A673 (cell line): Measurements from ENCODE around the gene KANSL1. TPM values are rescaled to one million over a fixed set of nuclear protein-coding genes. Genes with fewer than 3 reads are reported as not detected.
"Not testable (repeated sequence)": the region's sequence is repeated elsewhere in the genome, so short reads cannot be mapped to it uniquely, and the experiment has no call there.

Experiments
- BruUV-seq: library from RNA; stranded (reverse); fragments of 400-500 nt; replicated peaks from 2 replicates; lab custom pipeline; 2021; lab: Mats Ljungman, UMichigan
- CTCF ChIA-PET: fragments of 300-600 bp; sonication (Branson Sonifier 250); formaldehyde crosslinking; loops from one replicate; lab custom pipeline; 2022; ENCODE audit warnings: antibody characterized with exemption; lab: Charles Lee
- POLR2A ChIA-PET: fragments of 300-600 bp; sonication (Branson Sonifier 250); formaldehyde crosslinking; loops from one replicate; lab custom pipeline; 2022; ENCODE audit warnings: antibody characterized with exemption; ENCODE audit not compliant: low non-redundant PET; lab: Charles Lee
- DNase-seq: peaks from one replicate; pipeline ENCODE4 v3.0.0-alpha.2; 2015; ENCODE audit warnings: low spot score
- H3K27ac ChIP-seq: fragments of 200-600 bp; sonication (generic); 2 replicates; pipeline ENCODE4 v1.5.1; 2016; ENCODE audit warnings: mixed run types, low read depth, mild to moderate bottlenecking, mixed read lengths, antibody characterized with exemption, low read length; ENCODE audit not compliant: poor library complexity, severe bottlenecking
- H3K27me3 ChIP-seq: fragments of 200-600 bp; sonication (generic); replicated peaks from 2 replicates; pipeline ENCODE4 v1.6.1; 2017; ENCODE audit warnings: mixed run types, low read depth, mild to moderate bottlenecking, mixed read lengths, antibody characterized with exemption, low read length; ENCODE audit not compliant: insufficient read depth, poor library complexity
- H3K36me3 ChIP-seq: fragments of 200-600 bp; sonication (generic); 2 replicates; pipeline ENCODE4 v1.6.1; 2016; ENCODE audit warnings: mixed run types, mild to moderate bottlenecking, mixed read lengths, antibody characterized with exemption, low read length; ENCODE audit not compliant: insufficient read depth, poor library complexity, severe bottlenecking
- H3K4me1 ChIP-seq: fragments of 200-600 bp; sonication (generic); 2 replicates; pipeline ENCODE4 v1.6.1; 2017; ENCODE audit warnings: mixed run types, mild to moderate bottlenecking, mixed read lengths, antibody characterized with exemption, low read length; ENCODE audit not compliant: insufficient read depth, poor library complexity, severe bottlenecking
- H3K4me3 ChIP-seq: fragments of 200-600 bp; sonication (generic); 2 replicates; pipeline ENCODE4 v1.5.1; 2016; ENCODE audit warnings: low read depth, mixed run types, mild to moderate bottlenecking, mixed read lengths, low read length; ENCODE audit not compliant: poor library complexity, severe bottlenecking
- H3K9me3 ChIP-seq: fragments of 200-600 bp; sonication (generic); 2 replicates; pipeline ENCODE4 v1.6.1; 2016; ENCODE audit warnings: mixed run types, low read depth, mild to moderate bottlenecking, mixed read lengths, antibody characterized with exemption, low read length; ENCODE audit not compliant: poor library complexity, severe bottlenecking
- EZH2 ChIP-seq: fragments of 200-600 bp; sonication (generic); IDR thresholded peaks from 2 replicates; pipeline ENCODE4 v1.6.1; 2017; ENCODE audit warnings: borderline replicate concordance, low read depth, mild to moderate bottlenecking, mixed read lengths, antibody characterized with exemption, low read length; ENCODE audit not compliant: poor library complexity, severe bottlenecking
- intact Hi-C: fragments of 100-400 bp; cut with micrococcal nuclease; formaldehyde crosslinking; loops from one replicate; pipeline ENCODE4 v1.10.0; 2022; ENCODE audit not compliant: unreplicated experiment
- total RNA-seq: library from RNA; stranded (reverse); gene quantifications from 2 replicates; pipeline ENCODE4 v1.2.3, GENCODE V29; 2021
- TF ChIP-seq, protein P1 (sequence below): fragments of 300-800, 200-600 bp; sonication (generic); conservative IDR thresholded peaks from 2 replicates; pipeline ENCODE4 v1.5.1; 2017; ENCODE audit warnings: low read depth, mild to moderate bottlenecking, antibody characterized with exemption, low read length, moderate library complexity, mixed read lengths

The KANSL1 gene
- total RNA-seq, 1 experiment from 2014 or later, result 64.9 TPM

GRCh38 chr17:46089389-46089965 lies 103.8 kb downstream of the KANSL1 start:
- H3K27ac ChIP-seq, result no peak overlapping the region
- H3K27me3 ChIP-seq, result no peaks in the 10 kb centered on the region
- no TSS peak for BruUV-seq
- intact Hi-C loops, result no loop called here
- no peaks in the 10 kb centered on the region for H3K36me3 ChIP-seq
- no peak for TF ChIP-seq EZH2
- ChIA-PET CTCF (no interaction called here), POLR2A (no interaction called here)
- H3K4me1 ChIP-seq, result no peaks in the 10 kb centered on the region
- H3K4me3 ChIP-seq, result no peak overlapping the region
- H3K9me3 ChIP-seq, result no peaks in the 10 kb centered on the region
- no peak for DNase-seq

GRCh38 chr17:46088595-46088994 lies 104.6 kb downstream of the KANSL1 start:
- no peaks in the 10 kb centered on the region for H3K36me3 ChIP-seq
- no peaks in the 10 kb centered on the region for H3K27me3 ChIP-seq
- no peaks in the 10 kb centered on the region for H3K4me1 ChIP-seq
- intact Hi-C loops, result no loop called here
- DNase-seq, result no peak
- CTCF ChIA-PET, result no interaction called here
- H3K4me3 ChIP-seq, result no peak overlapping the region
- POLR2A ChIA-PET, result no interaction called here
- TF ChIP-seq, protein P1, sequence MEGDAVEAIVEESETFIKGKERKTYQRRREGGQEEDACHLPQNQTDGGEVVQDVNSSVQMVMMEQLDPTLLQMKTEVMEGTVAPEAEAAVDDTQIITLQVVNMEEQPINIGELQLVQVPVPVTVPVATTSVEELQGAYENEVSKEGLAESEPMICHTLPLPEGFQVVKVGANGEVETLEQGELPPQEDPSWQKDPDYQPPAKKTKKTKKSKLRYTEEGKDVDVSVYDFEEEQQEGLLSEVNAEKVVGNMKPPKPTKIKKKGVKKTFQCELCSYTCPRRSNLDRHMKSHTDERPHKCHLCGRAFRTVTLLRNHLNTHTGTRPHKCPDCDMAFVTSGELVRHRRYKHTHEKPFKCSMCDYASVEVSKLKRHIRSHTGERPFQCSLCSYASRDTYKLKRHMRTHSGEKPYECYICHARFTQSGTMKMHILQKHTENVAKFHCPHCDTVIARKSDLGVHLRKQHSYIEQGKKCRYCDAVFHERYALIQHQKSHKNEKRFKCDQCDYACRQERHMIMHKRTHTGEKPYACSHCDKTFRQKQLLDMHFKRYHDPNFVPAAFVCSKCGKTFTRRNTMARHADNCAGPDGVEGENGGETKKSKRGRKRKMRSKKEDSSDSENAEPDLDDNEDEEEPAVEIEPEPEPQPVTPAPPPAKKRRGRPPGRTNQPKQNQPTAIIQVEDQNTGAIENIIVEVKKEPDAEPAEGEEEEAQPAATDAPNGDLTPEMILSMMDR, result no peak
- no peak for TF ChIP-seq EZH2
- H3K9me3 ChIP-seq, result no peaks in the 10 kb centered on the region
- H3K27ac ChIP-seq, result no peak overlapping the region
- no TSS peak for BruUV-seq

- DNase-seq, H3K27ac ChIP-seq, H3K9me3 ChIP-seq, BruUV-seq, H3K36me3 ChIP-seq, H3K4me1 ChIP-seq, CTCF ChIA-PET, intact Hi-C loops, H3K4me3 ChIP-seq, H3K27me3 ChIP-seq: not testable (repeated sequence)
- POLR2A ChIA-PET, result interaction anchor here (0.8 kb wide), 1 partner anchor 214 kb away, joined by 5 read pairs; no protein-coding TSS in a partner anchor
Measured at GRCh38 chr17:46087871-46088270, 105.4 kb downstream of the KANSL1 start.

DNA sequence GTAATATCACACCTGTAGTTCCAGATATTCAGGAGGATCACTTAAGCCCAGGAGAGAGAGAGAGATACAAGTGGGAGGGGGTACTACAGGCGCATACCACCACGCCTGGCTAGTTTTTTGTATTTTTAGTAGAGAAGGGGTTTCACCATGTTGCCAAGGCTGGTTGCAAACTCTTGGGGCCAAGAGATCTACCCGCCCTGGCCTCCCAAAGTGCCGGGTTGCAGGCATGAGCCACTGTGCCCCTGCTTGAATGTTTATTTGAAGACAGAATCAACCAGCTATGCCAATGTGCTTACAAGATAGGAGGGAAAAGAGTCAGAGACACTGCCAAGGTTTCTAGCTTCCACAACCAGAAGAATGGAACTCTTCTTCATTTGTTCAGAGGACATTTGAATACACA lies 106.4 kb downstream of the KANSL1 start:
- Histone ChIP-seq H3K27ac (no peak overlapping the region), H3K9me3 (no peaks in the 10 kb centered on the region), H3K4me3 (no peak overlapping the region), H3K36me3 (no peaks in the 10 kb centered on the region), H3K27me3 (no peaks in the 10 kb centered on the region), H3K4me1 (no peaks in the 10 kb centered on the region)
- CTCF ChIA-PET, result no interaction called here
- no TSS peak for BruUV-seq
- TF ChIP-seq, protein P1, result no peak
- no peak for TF ChIP-seq EZH2
- DNase-seq, result no peak
- POLR2A ChIA-PET, result no interaction called here
- intact Hi-C loops, result no loop called here
